Panc1 (cell line): ENCODE measurements around the gene MYB.

ENCODE experiments used
- POLR2AphosphoS5 ChIP-seq: IDR thresholded peaks from 2 replicates; pipeline ENCODE4 v1.6.1; 2012; ENCODE audit warnings: mild to moderate bottlenecking, low read depth, low read length, moderate library complexity
- SIN3A ChIP-seq: IDR thresholded peaks from 2 replicates; pipeline ENCODE4 v1.6.1; 2012; ENCODE audit warnings: low read depth, mild to moderate bottlenecking, low read length, moderate library complexity, borderline replicate concordance; ENCODE audit not compliant: insufficient read depth
- TF ChIP-seq, protein P1 (sequence below): fragments of 450-650 bp; IDR thresholded peaks from 2 replicates; pipeline ENCODE4 v1.5.1; 2017; ENCODE audit warnings: mild to moderate bottlenecking
- TF ChIP-seq, protein P2 (sequence below), 2 experiments: IDR thresholded peaks; 2 replicates each; pipeline ENCODE4 v1.6.1; 2011 to 2012; ENCODE audit warnings: low read depth in 2 of 2, control low read depth in 1 of 2, low read length in 1 of 2, mild to moderate bottlenecking in 1 of 2, moderate library complexity in 1 of 2; ENCODE audit not compliant: insufficient read depth in 1 of 2

DNA sequence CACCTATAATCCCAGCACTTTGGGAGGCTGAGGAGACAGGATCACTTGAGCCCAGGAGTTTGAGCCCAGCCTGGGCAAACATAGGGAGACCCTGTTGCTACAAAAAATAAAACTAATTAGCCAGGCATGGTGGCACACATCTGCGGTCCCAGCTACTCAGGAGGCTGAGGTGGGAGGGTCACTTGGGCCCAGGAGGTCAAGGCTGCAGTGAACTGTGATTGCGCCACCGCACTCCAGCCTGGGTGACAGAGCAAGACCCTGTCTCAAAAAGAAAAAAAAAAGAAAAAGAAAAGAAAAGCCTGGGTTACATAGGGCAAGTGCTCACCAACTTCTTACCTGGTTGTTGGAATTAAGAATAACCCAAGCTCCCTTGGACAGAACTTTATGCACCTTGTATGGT is 14.6 kb upstream of the MYB start:
- TF ChIP-seq, protein P1, sequence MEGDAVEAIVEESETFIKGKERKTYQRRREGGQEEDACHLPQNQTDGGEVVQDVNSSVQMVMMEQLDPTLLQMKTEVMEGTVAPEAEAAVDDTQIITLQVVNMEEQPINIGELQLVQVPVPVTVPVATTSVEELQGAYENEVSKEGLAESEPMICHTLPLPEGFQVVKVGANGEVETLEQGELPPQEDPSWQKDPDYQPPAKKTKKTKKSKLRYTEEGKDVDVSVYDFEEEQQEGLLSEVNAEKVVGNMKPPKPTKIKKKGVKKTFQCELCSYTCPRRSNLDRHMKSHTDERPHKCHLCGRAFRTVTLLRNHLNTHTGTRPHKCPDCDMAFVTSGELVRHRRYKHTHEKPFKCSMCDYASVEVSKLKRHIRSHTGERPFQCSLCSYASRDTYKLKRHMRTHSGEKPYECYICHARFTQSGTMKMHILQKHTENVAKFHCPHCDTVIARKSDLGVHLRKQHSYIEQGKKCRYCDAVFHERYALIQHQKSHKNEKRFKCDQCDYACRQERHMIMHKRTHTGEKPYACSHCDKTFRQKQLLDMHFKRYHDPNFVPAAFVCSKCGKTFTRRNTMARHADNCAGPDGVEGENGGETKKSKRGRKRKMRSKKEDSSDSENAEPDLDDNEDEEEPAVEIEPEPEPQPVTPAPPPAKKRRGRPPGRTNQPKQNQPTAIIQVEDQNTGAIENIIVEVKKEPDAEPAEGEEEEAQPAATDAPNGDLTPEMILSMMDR, result no peak
- TF ChIP-seq POLR2AphosphoS5, result no peak
- TF ChIP-seq, protein P2, sequence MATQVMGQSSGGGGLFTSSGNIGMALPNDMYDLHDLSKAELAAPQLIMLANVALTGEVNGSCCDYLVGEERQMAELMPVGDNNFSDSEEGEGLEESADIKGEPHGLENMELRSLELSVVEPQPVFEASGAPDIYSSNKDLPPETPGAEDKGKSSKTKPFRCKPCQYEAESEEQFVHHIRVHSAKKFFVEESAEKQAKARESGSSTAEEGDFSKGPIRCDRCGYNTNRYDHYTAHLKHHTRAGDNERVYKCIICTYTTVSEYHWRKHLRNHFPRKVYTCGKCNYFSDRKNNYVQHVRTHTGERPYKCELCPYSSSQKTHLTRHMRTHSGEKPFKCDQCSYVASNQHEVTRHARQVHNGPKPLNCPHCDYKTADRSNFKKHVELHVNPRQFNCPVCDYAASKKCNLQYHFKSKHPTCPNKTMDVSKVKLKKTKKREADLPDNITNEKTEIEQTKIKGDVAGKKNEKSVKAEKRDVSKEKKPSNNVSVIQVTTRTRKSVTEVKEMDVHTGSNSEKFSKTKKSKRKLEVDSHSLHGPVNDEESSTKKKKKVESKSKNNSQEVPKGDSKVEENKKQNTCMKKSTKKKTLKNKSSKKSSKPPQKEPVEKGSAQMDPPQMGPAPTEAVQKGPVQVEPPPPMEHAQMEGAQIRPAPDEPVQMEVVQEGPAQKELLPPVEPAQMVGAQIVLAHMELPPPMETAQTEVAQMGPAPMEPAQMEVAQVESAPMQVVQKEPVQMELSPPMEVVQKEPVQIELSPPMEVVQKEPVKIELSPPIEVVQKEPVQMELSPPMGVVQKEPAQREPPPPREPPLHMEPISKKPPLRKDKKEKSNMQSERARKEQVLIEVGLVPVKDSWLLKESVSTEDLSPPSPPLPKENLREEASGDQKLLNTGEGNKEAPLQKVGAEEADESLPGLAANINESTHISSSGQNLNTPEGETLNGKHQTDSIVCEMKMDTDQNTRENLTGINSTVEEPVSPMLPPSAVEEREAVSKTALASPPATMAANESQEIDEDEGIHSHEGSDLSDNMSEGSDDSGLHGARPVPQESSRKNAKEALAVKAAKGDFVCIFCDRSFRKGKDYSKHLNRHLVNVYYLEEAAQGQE (IDR thresholded peaks at IDR 0.05; ENCODE audit: insufficient read depth in 1 of 2, low read depth in 2 of 2, low read length in 1 of 2), result no peak
- TF ChIP-seq SIN3A, result no peak
